ENCODE results near the gene HPSE2. TPM values are rescaled to one million over a fixed set of nuclear protein-coding genes. Genes with fewer than 3 reads are reported as not detected.

The HPSE2 gene
- polyA plus RNA-seq, 2 of the 4 experiments (the other 2 are of a cell fraction): not detected

GRCh38 chr10:98610836-98611235 is 624.8 kb downstream of the HPSE2 start:
- H3K9me3 ChIP-seq: no peaks in the 10 kb centered on the region
- H3K4me2 ChIP-seq: no peak overlapping the region
- TF ChIP-seq MYC (IDR thresholded peaks at IDR 0.05; ENCODE audit: borderline replicate concordance, low read length) (no peak), NR3C1 (IDR thresholded peaks at IDR 0.05) (no peak), ZSCAN20 (CRISPR knock-in tag; IDR thresholded peaks at IDR 0.05) (no peak), CBX2 (IDR thresholded peaks at IDR 0.05; ENCODE audit: borderline replicate concordance, low read depth) (no peak), HOXA7 (CRISPR knock-in tag; IDR thresholded peaks at IDR 0.05) (no peak), POLR2AphosphoS2 (conservative IDR thresholded peaks at IDR 0.05; ENCODE audit: low read length) (no peak), JUNB (IDR thresholded peaks at IDR 0.05) (no peak), CHD4 (IDR thresholded peaks at IDR 0.05; ENCODE audit: borderline replicate concordance) (no peak), SREBF2 (IDR thresholded peaks at IDR 0.05) (no peak), USF2 (IDR thresholded peaks at IDR 0.05) (no peak), HDAC2 (IDR thresholded peaks at IDR 0.05) (no peak)
- no peaks in the 10 kb centered on the region for H3K4me1 ChIP-seq
- H3K27ac ChIP-seq: no peak overlapping the region
- ATAC-seq (no peak), FAIRE-seq (no peak), DNase-seq (ENCODE audit: low read depth in 1 of 2, low spot score in 1 of 2) (no peak)
- CTCF ChIA-PET: no interaction called here
- POLR2A ChIA-PET: no interaction called here
- H3K4me3 ChIP-seq: no peak overlapping the region
- 11% methylated on average over 5 of the region's 5 CpGs for WGBS (ENCODE audit: missing lambda C conversion rate)

- Histone ChIP-seq H3K9me3 (no peaks in the 10 kb centered on the region), H3K27ac (no peak overlapping the region), H3K4me3 (no peak overlapping the region), H3K4me2 (no peak overlapping the region), H3K4me1 (no peaks in the 10 kb centered on the region)
- TF ChIP-seq MYC (IDR thresholded peaks at IDR 0.05; ENCODE audit: borderline replicate concordance, low read length): no peak
- no peak for TF ChIP-seq ZC3H11A (IDR thresholded peaks at IDR 0.05)
- TF ChIP-seq EHF (CRISPR knock-in tag; IDR thresholded peaks at IDR 0.05): no peak
- TF ChIP-seq NFE2L2 (conservative IDR thresholded peaks at IDR 0.05; ENCODE audit: low read length): no peak
- TF ChIP-seq MAZ (IDR thresholded peaks at IDR 0.05; ENCODE audit: borderline replicate concordance, low read depth, low read length): no peak
- TF ChIP-seq NPAS2 (CRISPR knock-in tag; IDR thresholded peaks at IDR 0.05; ENCODE audit: borderline replicate concordance): no peak
- TF ChIP-seq HOXA7 (CRISPR knock-in tag; IDR thresholded peaks at IDR 0.05): no peak
- TF ChIP-seq CBX2 (IDR thresholded peaks at IDR 0.05; ENCODE audit: borderline replicate concordance, low read depth): no peak
- CTCF ChIA-PET: no interaction called here
- FAIRE-seq: no peak
- DNase-seq (ENCODE audit: low read depth in 1 of 2, low spot score in 1 of 2): no peak
- ATAC-seq: no peak
- POLR2A ChIA-PET: no interaction called here
- whole genome bisulfite sequencing (ENCODE audit: missing lambda C conversion rate): 0% methylated on average over 1 of the region's 1 CpG
Observed at GRCh38 chr10:98610301-98610700, 625.4 kb downstream of the HPSE2 start.

DNA sequence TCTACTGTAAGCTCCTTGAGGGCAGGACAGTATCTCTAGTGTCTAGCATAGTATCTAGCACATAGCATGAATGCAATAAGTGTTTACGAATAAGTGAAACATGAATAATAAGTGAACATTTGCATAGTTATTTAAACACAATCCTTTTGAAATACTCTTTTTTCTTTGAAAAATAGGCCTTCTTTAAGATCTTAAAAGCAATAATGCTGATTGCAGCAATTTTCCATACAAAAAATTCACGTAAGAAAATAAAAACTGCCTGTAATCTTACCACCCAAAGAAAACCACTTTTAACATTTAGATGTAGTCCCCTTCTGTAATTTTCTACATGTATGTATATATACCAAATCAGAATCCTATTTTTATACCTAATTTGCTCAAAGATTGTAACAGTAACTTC is 626.4 kb downstream of the HPSE2 start:
- Histone ChIP-seq H3K4me3 (no peak overlapping the region), H3K27ac (no peak overlapping the region), H3K9me3 (no peaks in the 10 kb centered on the region), H3K4me2 (no peak overlapping the region), H3K4me1 (no peaks in the 10 kb centered on the region)
- DNase-seq (ENCODE audit: low read depth in 1 of 2, low spot score in 1 of 2): no peak
- no peak for FAIRE-seq
- TF ChIP-seq HOXB5 (CRISPR knock-in tag; IDR thresholded peaks at IDR 0.05) (no peak), MAFK (IDR thresholded peaks at IDR 0.05; ENCODE audit: partially characterized antibody) (peak; percentile 90), ZNF302 (CRISPR knock-in tag; IDR thresholded peaks at IDR 0.05) (no peak), ATOH8 (CRISPR knock-in tag; IDR thresholded peaks at IDR 0.05; ENCODE audit: low read depth) (no peak), ELK1 (IDR thresholded peaks at IDR 0.05; ENCODE audit: low read depth, low read length) (no peak)
- TF ChIP-seq, protein P1, sequence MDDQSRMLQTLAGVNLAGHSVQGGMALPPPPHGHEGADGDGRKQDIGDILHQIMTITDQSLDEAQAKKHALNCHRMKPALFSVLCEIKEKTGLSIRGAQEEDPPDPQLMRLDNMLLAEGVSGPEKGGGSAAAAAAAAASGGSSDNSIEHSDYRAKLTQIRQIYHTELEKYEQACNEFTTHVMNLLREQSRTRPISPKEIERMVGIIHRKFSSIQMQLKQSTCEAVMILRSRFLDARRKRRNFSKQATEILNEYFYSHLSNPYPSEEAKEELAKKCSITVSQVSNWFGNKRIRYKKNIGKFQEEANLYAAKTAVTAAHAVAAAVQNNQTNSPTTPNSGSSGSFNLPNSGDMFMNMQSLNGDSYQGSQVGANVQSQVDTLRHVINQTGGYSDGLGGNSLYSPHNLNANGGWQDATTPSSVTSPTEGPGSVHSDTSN (IDR thresholded peaks at IDR 0.05): no peak
- WGBS (ENCODE audit: missing lambda C conversion rate): 49% methylated on average over 2 of the region's 2 CpGs
- ChIA-PET CTCF (interaction anchor here (0.9 kb wide), 1 partner anchor 24 kb away, joined by 3 read pairs; no protein-coding TSS in a partner anchor), POLR2A (no interaction called here)
- no peak for ATAC-seq

All from A549 (cell line).